Left forelimb (tissue), 1 donor: ENCODE data around the gene OR8D1.
"Not testable (repeated sequence)": the region's sequence is repeated elsewhere in the genome, so short reads cannot be mapped to it uniquely, and the experiment has no call there.

Experiments
- DNase-seq: peaks from one replicate; pipeline ENCODE4 v3.0.0-alpha.2; 2018; ENCODE audit warnings: low spot score

The OR8D1 gene

GRCh38 chr11:124285610-124286344 lies 28.0 kb downstream of the OR8D1 start:
- DNase-seq: no peak

- no peak for DNase-seq
Measured at GRCh38 chr11:124278261-124278660, 35.5 kb downstream of the OR8D1 start.

GRCh38 chr11:124277804-124278203 lies 35.9 kb downstream of the OR8D1 start:
- no peak for DNase-seq

GRCh38 chr11:124277207-124277606 lies 36.5 kb downstream of the OR8D1 start:
- no peak for DNase-seq

- no peak for DNase-seq
Measured at GRCh38 chr11:124276081-124276480, 37.7 kb downstream of the OR8D1 start.

- no peak for DNase-seq
Measured at GRCh38 chr11:124274000-124274399, 39.7 kb downstream of the OR8D1 start.

GRCh38 chr11:124270886-124271285 lies 42.9 kb downstream of the OR8D1 start:
- DNase-seq: not testable (repeated sequence)

GRCh38 chr11:124265041-124265440 lies 48.7 kb downstream of the OR8D1 start:
- not testable (repeated sequence) for DNase-seq

- no peak for DNase-seq
Measured at GRCh38 chr11:124256076-124256475, 57.7 kb downstream of the OR8D1 start, which contains the start of gene OR8G5. OR8G5 (plus strand) TSS chr11:124256376; CDS start chr11:124264932, 8,556 bp downstream.
